A673 (cell line): ENCODE data around the gene SLC1A4. TPM values are rescaled to one million over a fixed set of nuclear protein-coding genes. Genes with fewer than 3 reads are reported as not detected.
"Not testable (repeated sequence)": the region's sequence is repeated elsewhere in the genome, so short reads cannot be mapped to it uniquely, and the experiment has no call there.

Experiments
- BruUV-seq: library from RNA; stranded (reverse); fragments of 400-500 nt; replicated peaks from 2 replicates; lab custom pipeline; 2021; lab: Mats Ljungman, UMichigan
- CTCF ChIA-PET: fragments of 300-600 bp; sonication (Branson Sonifier 250); formaldehyde crosslinking; loops from one replicate; lab custom pipeline; 2022; ENCODE audit warnings: antibody characterized with exemption; lab: Charles Lee
- POLR2A ChIA-PET: fragments of 300-600 bp; sonication (Branson Sonifier 250); formaldehyde crosslinking; loops from one replicate; lab custom pipeline; 2022; ENCODE audit warnings: antibody characterized with exemption; ENCODE audit not compliant: low non-redundant PET; lab: Charles Lee
- DNase-seq: peaks from one replicate; pipeline ENCODE4 v3.0.0-alpha.2; 2015; ENCODE audit warnings: low spot score
- H3K27ac ChIP-seq: fragments of 200-600 bp; sonication (generic); 2 replicates; pipeline ENCODE4 v1.5.1; 2016; ENCODE audit warnings: mixed run types, low read depth, mild to moderate bottlenecking, mixed read lengths, antibody characterized with exemption, low read length; ENCODE audit not compliant: poor library complexity, severe bottlenecking
- H3K27me3 ChIP-seq: fragments of 200-600 bp; sonication (generic); replicated peaks from 2 replicates; pipeline ENCODE4 v1.6.1; 2017; ENCODE audit warnings: mixed run types, low read depth, mild to moderate bottlenecking, mixed read lengths, antibody characterized with exemption, low read length; ENCODE audit not compliant: insufficient read depth, poor library complexity
- H3K36me3 ChIP-seq: fragments of 200-600 bp; sonication (generic); 2 replicates; pipeline ENCODE4 v1.6.1; 2016; ENCODE audit warnings: mixed run types, mild to moderate bottlenecking, mixed read lengths, antibody characterized with exemption, low read length; ENCODE audit not compliant: insufficient read depth, poor library complexity, severe bottlenecking
- H3K4me1 ChIP-seq: fragments of 200-600 bp; sonication (generic); 2 replicates; pipeline ENCODE4 v1.6.1; 2017; ENCODE audit warnings: mixed run types, mild to moderate bottlenecking, mixed read lengths, antibody characterized with exemption, low read length; ENCODE audit not compliant: insufficient read depth, poor library complexity, severe bottlenecking
- H3K4me3 ChIP-seq: fragments of 200-600 bp; sonication (generic); 2 replicates; pipeline ENCODE4 v1.5.1; 2016; ENCODE audit warnings: low read depth, mixed run types, mild to moderate bottlenecking, mixed read lengths, low read length; ENCODE audit not compliant: poor library complexity, severe bottlenecking
- H3K9me3 ChIP-seq: fragments of 200-600 bp; sonication (generic); 2 replicates; pipeline ENCODE4 v1.6.1; 2016; ENCODE audit warnings: mixed run types, low read depth, mild to moderate bottlenecking, mixed read lengths, antibody characterized with exemption, low read length; ENCODE audit not compliant: poor library complexity, severe bottlenecking
- EZH2 ChIP-seq: fragments of 200-600 bp; sonication (generic); IDR thresholded peaks from 2 replicates; pipeline ENCODE4 v1.6.1; 2017; ENCODE audit warnings: borderline replicate concordance, low read depth, mild to moderate bottlenecking, mixed read lengths, antibody characterized with exemption, low read length; ENCODE audit not compliant: poor library complexity, severe bottlenecking
- intact Hi-C: fragments of 100-400 bp; cut with micrococcal nuclease; formaldehyde crosslinking; loops from one replicate; pipeline ENCODE4 v1.10.0; 2022; ENCODE audit not compliant: unreplicated experiment
- total RNA-seq: library from RNA; stranded (reverse); gene quantifications from 2 replicates; pipeline ENCODE4 v1.2.3, GENCODE V29; 2021
- TF ChIP-seq, protein P1 (sequence below): fragments of 300-800, 200-600 bp; sonication (generic); conservative IDR thresholded peaks from 2 replicates; pipeline ENCODE4 v1.5.1; 2017; ENCODE audit warnings: low read depth, mild to moderate bottlenecking, antibody characterized with exemption, low read length, moderate library complexity, mixed read lengths

Gene SLC1A4
- total RNA-seq, 1 experiment from 2014 or later, result 78.1 TPM

DNA sequence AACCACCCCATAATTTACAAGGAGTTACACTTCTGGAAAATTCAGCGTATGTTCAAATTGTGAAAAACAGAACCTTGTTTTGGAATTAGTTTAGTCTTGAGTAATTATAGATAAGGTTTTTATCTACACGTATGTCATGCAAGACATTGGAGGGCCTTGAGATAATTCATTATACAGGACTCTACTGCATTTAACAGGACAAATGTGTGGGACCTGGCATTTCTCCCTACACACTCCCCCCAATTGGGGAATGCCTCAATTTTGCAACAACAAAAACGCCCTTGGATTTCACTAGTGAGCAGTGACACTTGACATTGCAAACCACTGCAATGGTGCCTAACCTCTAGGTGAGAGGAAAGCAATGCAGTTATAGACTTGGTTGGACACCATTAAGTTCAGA lies 11.4 kb downstream of the SLC1A4 start:
- peaks cover 37% of the 10 kb centered on the region for H3K36me3 ChIP-seq
- H3K4me1 ChIP-seq, result peaks cover 5% of the 10 kb centered on the region
- no TSS peak for BruUV-seq
- CTCF ChIA-PET, result no interaction called here
- DNase-seq, result no peak
- H3K27me3 ChIP-seq, result no peaks in the 10 kb centered on the region
- no peak for TF ChIP-seq EZH2
- TF ChIP-seq, protein P1, sequence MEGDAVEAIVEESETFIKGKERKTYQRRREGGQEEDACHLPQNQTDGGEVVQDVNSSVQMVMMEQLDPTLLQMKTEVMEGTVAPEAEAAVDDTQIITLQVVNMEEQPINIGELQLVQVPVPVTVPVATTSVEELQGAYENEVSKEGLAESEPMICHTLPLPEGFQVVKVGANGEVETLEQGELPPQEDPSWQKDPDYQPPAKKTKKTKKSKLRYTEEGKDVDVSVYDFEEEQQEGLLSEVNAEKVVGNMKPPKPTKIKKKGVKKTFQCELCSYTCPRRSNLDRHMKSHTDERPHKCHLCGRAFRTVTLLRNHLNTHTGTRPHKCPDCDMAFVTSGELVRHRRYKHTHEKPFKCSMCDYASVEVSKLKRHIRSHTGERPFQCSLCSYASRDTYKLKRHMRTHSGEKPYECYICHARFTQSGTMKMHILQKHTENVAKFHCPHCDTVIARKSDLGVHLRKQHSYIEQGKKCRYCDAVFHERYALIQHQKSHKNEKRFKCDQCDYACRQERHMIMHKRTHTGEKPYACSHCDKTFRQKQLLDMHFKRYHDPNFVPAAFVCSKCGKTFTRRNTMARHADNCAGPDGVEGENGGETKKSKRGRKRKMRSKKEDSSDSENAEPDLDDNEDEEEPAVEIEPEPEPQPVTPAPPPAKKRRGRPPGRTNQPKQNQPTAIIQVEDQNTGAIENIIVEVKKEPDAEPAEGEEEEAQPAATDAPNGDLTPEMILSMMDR, result no peak
- POLR2A ChIA-PET, result no interaction called here
- no peak overlapping the region for H3K4me3 ChIP-seq
- intact Hi-C loops, result no loop called here
- no peak overlapping the region for H3K27ac ChIP-seq
- H3K9me3 ChIP-seq, result no peaks in the 10 kb centered on the region

DNA sequence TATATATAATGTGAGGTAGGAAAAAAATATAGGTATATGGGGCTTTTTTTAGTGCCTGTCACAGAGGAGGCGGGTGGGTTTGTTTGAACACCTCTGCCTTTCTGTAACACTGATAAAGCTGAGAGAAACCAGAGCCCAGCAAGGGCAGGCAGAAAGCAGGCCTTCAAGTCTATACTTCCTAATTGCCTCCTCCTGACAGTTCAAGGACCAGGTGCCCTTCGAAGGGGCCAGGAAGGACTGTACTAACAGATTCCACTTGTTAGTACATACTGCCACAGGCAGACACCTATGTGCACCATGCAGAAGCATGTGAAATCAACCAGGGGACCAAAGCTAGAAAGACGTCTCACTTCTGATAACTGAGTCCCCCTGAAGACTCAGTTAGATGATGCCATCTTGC lies 13.8 kb downstream of the SLC1A4 start:
- TF ChIP-seq, protein P1, result no peak
- TF ChIP-seq EZH2, result no peak
- intact Hi-C loops, result no loop called here
- no peak for DNase-seq
- Histone ChIP-seq H3K27me3 (no peaks in the 10 kb centered on the region), H3K4me1 (peaks cover 5% of the 10 kb centered on the region), H3K27ac (no peak overlapping the region), H3K36me3 (peaks cover 52% of the 10 kb centered on the region), H3K9me3 (no peaks in the 10 kb centered on the region), H3K4me3 (no peak overlapping the region)
- BruUV-seq, result no TSS peak
- ChIA-PET CTCF (no interaction called here), POLR2A (no interaction called here)

DNA sequence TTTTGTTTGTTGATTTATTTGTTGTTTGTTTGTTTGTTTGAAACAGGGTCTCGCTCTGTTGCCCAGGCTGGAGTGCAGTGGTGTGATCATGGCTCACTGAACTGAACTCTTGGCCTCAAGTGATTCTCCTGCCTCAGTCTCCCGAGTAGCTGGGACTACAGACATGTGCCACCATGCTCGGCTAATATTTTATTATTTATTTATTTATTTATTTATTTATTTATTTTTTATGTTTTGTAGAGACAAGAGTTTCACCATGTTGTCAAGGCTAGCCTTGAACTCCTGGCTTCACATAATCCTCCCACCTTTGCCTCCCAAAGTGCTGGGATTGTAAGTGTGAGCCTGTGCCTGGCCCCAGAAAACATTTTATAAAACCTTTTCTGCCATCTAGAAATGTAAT lies 15.0 kb downstream of the SLC1A4 start:
- peaks cover 52% of the 10 kb centered on the region for H3K36me3 ChIP-seq
- POLR2A ChIA-PET, DNase-seq, CTCF ChIA-PET, H3K27ac ChIP-seq, H3K4me1 ChIP-seq, H3K4me3 ChIP-seq, intact Hi-C loops, BruUV-seq, H3K9me3 ChIP-seq, H3K27me3 ChIP-seq: not testable (repeated sequence)

DNA sequence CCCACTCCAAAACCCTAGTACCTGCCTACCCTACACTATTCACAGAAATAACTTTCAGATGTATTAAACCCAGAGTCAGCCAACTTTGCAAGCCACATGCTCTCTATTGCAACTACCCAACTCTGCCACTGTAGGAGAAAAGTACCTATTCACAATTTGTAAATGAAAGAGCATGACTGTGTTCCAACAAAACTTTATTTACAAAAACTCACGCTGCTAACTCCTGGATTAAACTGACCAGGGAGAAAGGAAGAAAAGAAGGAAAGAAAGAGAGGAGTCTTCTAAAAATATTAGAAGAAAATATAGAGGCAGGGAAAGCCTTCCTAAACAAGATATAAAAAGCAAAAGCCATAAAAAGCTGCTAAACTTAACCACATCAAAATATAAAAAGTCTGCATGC lies 24.6 kb downstream of the SLC1A4 start:
- TF ChIP-seq, protein P1, result no peak
- TF ChIP-seq EZH2, result no peak
- POLR2A ChIA-PET, result no interaction called here
- H3K4me3 ChIP-seq, result no peak overlapping the region
- H3K27me3 ChIP-seq, result no peaks in the 10 kb centered on the region
- intact Hi-C loops, result no loop called here
- CTCF ChIA-PET, result no interaction called here
- no peaks in the 10 kb centered on the region for H3K9me3 ChIP-seq
- H3K4me1 ChIP-seq, result no peaks in the 10 kb centered on the region
- no TSS peak for BruUV-seq
- H3K36me3 ChIP-seq, result peaks cover 63% of the 10 kb centered on the region
- no peak for DNase-seq
- H3K27ac ChIP-seq, result no peak overlapping the region
